Measurements from ENCODE around the gene PLD1.

Gene PLD1

GRCh38 chr3:171851660-171852058, 41.4 kb upstream of the PLD1 start:
- Histone ChIP-seq H3F3A (ENCODE audit: control insufficient read depth, insufficient read depth) (no peaks in the 10 kb centered on the region), H3K4me1 (ENCODE audit: control insufficient read depth, low read length) (no peaks in the 10 kb centered on the region), H3K9me2 (replicated peaks; ENCODE audit: control insufficient read depth, low read length) (no peaks in the 10 kb centered on the region), H3K36me3 (ENCODE audit: control insufficient read depth, low read length) (no peaks in the 10 kb centered on the region), H3K4me3 (ENCODE audit: low read length) (no peak overlapping the region), H3K79me2 (ENCODE audit: control insufficient read depth, low read length) (no peaks in the 10 kb centered on the region), H3K4me2 (ENCODE audit: low read length) (no peak overlapping the region), H3K27me3 (ENCODE audit: control insufficient read depth, low read length) (0 out of 2 replicates have a peak, but pooled peaks cover 3% of the 10 kb centered on the region), H3K27ac (ENCODE audit: low read depth, low read length) (no peak overlapping the region), H3K9me3 (ENCODE audit: control insufficient read depth, insufficient read depth, low read length) (peaks cover 15% of the 10 kb centered on the region; the same call in 1 of the 2 replicates), H4K20me1 (ENCODE audit: control insufficient read depth, insufficient read depth, low read depth, low read length) (no peaks in the 10 kb centered on the region)
- TF ChIP-seq, protein P1, sequence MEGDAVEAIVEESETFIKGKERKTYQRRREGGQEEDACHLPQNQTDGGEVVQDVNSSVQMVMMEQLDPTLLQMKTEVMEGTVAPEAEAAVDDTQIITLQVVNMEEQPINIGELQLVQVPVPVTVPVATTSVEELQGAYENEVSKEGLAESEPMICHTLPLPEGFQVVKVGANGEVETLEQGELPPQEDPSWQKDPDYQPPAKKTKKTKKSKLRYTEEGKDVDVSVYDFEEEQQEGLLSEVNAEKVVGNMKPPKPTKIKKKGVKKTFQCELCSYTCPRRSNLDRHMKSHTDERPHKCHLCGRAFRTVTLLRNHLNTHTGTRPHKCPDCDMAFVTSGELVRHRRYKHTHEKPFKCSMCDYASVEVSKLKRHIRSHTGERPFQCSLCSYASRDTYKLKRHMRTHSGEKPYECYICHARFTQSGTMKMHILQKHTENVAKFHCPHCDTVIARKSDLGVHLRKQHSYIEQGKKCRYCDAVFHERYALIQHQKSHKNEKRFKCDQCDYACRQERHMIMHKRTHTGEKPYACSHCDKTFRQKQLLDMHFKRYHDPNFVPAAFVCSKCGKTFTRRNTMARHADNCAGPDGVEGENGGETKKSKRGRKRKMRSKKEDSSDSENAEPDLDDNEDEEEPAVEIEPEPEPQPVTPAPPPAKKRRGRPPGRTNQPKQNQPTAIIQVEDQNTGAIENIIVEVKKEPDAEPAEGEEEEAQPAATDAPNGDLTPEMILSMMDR (IDR thresholded peaks at IDR 0.05; ENCODE audit: low read depth, low read length, poor library complexity, severe bottlenecking): no peak
- TF ChIP-seq EZH2phosphoT487 (IDR thresholded peaks at IDR 0.05; ENCODE audit: borderline replicate concordance, low read length): no peak

DNA sequence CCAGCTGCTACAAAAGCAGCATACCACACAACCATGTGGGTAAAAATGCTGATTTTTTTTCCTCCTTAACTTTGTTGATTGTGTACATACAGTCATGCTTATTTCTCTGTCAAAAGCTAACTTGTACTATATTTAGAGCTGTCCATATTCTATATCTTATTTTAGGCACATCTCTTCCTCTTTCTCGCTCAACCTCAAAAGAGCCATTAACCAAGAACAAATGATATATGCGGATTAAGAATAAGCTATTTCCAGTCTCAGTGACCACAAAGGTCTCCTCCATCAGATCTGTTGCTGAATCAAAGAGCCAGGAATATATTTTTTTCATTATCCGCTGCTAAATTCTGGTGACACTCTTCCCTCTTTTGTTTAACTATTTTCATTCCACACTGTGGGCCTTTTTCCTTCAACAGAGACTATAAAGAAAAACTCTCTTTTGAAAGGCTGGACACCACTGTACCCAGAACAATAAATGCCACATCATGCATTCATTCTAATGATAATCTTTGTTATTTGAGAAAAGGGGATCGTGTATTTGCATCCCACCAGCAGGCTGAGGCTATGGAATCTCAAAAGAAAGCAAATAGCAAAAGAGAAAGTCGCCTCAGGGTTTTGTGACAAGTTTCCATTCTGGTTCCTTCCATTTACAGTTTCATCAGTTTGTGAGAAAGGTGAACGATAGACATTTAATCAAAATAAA, 40.8 kb upstream of the PLD1 start:
- Histone ChIP-seq H4K20me1 (ENCODE audit: control insufficient read depth, insufficient read depth, low read depth, low read length) (no peaks in the 10 kb centered on the region), H3K27ac (ENCODE audit: low read depth, low read length) (no peak overlapping the region), H3K36me3 (ENCODE audit: control insufficient read depth, low read length) (no peaks in the 10 kb centered on the region), H3K4me1 (ENCODE audit: control insufficient read depth, low read length) (no peaks in the 10 kb centered on the region), H3K27me3 (ENCODE audit: control insufficient read depth, low read length) (0 out of 2 replicates have a peak, but pooled peaks cover 3% of the 10 kb centered on the region), H3K9me2 (replicated peaks; ENCODE audit: control insufficient read depth, low read length) (no peaks in the 10 kb centered on the region), H3F3A (ENCODE audit: control insufficient read depth, insufficient read depth) (no peaks in the 10 kb centered on the region), H3K4me3 (ENCODE audit: low read length) (no peak overlapping the region), H3K9me3 (ENCODE audit: control insufficient read depth, insufficient read depth, low read length) (peaks cover 15% of the 10 kb centered on the region; the same call in 1 of the 2 replicates), H3K79me2 (ENCODE audit: control insufficient read depth, low read length) (no peaks in the 10 kb centered on the region), H3K4me2 (ENCODE audit: low read length) (no peak overlapping the region)
- TF ChIP-seq, protein P1 (IDR thresholded peaks at IDR 0.05; ENCODE audit: low read depth, low read length, poor library complexity, severe bottlenecking): no peak
- TF ChIP-seq EZH2phosphoT487 (IDR thresholded peaks at IDR 0.05; ENCODE audit: borderline replicate concordance, low read length): no peak

DNA sequence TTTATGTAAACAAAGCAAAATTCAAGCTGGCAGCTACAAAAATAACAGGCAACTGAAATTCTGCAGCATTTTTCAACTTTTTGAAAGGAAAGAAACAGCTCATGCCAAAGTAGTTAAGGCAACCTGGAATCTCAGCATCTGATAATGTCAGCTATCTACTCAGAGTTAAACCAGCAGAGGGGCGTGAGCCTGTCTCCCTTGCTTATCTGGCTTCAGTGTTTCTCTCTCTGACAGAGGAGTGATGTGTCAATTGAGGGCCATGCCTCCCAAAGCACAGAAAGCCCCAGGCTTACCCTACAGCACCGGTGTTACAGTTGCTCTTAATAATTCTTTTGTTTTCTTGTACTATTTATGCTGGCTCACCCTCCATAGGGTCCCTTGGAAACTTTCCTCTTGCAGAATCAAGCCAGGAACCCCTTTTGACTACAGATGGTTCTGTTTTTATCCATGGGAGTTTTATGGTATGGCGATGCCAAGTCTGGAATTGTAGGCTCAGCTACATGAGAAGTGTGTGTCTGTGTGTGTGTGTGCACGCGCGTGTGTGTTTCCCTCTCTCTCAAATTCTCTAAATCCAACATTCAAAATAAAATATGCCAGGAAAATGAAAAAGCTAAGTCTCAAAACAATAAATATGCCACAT, 40.2 kb upstream of the PLD1 start:
- Histone ChIP-seq H3K4me2 (ENCODE audit: low read length) (no peak overlapping the region), H3K9me3 (ENCODE audit: control insufficient read depth, insufficient read depth, low read length) (peaks cover 15% of the 10 kb centered on the region; the same call in 1 of the 2 replicates), H3K27ac (ENCODE audit: low read depth, low read length) (no peak overlapping the region), H3K36me3 (ENCODE audit: control insufficient read depth, low read length) (no peaks in the 10 kb centered on the region), H3F3A (ENCODE audit: control insufficient read depth, insufficient read depth) (no peaks in the 10 kb centered on the region), H3K79me2 (ENCODE audit: control insufficient read depth, low read length) (no peaks in the 10 kb centered on the region), H3K4me3 (ENCODE audit: low read length) (no peak overlapping the region), H3K4me1 (ENCODE audit: control insufficient read depth, low read length) (no peaks in the 10 kb centered on the region), H3K27me3 (ENCODE audit: control insufficient read depth, low read length) (0 out of 2 replicates have a peak, but pooled peaks cover 3% of the 10 kb centered on the region), H4K20me1 (ENCODE audit: control insufficient read depth, insufficient read depth, low read depth, low read length) (no peaks in the 10 kb centered on the region), H3K9me2 (replicated peaks; ENCODE audit: control insufficient read depth, low read length) (no peaks in the 10 kb centered on the region)
- TF ChIP-seq, protein P1 (IDR thresholded peaks at IDR 0.05; ENCODE audit: low read depth, low read length, poor library complexity, severe bottlenecking): no peak
- TF ChIP-seq EZH2phosphoT487 (IDR thresholded peaks at IDR 0.05; ENCODE audit: borderline replicate concordance, low read length): no peak
